ENCODE results near the gene ASH1L. TPM values are rescaled to one million over a fixed set of nuclear protein-coding genes. Genes with fewer than 3 reads are reported as not detected.

ASH1L gene
- 37.5 and 40.3 TPM in 2 replicates for total RNA-seq

GRCh38 chr1:155562581-155563376 lies at the start of gene ASH1L:
Gene ASH1L, minus strand, starts transcription at chr1:155562803. Its CDS starts 41,284 bp downstream, at chr1:155521519.

GRCh38 chr1:155609515-155610256 lies 47.1 kb upstream of the ASH1L start, which contains the start of gene MSTO1:
Gene MSTO1, plus strand, starts transcription at chr1:155610218. Its CDS starts 31 bp downstream, at chr1:155610249.

GRCh38 chr1:155320661-155321617 lies 241.7 kb downstream of the ASH1L start, which contains the start of gene RUSC1:
Gene RUSC1, plus strand, starts transcription at chr1:155320894. Its CDS starts 880 bp downstream, at chr1:155321774.

GRCh38 chr1:155308493-155309422 lies 253.8 kb downstream of the ASH1L start, which contains the start of gene FDPS:
Gene FDPS, plus strand, starts transcription at chr1:155308866. Its CDS starts 924 bp downstream, at chr1:155309790.

GRCh38 chr1:155301342-155301841 lies 261.2 kb downstream of the ASH1L start, which contains the start of gene PKLR:
Gene PKLR, minus strand, starts transcription at chr1:155301438. Its CDS starts 43 bp downstream, at chr1:155301395.

Small RNAs within 50 kb of the gene (small RNA-seq; reads per million reads assigned to genes)
- gene AL353807.4 (not detected), gene RNU6-106P (0.11 reads per million), gene RNU6-1297P (not detected)

Other genes with a start within 250 kb of the ASH1L start
- gene RUSC1, start 241.9 kb downstream of the ASH1L start, total RNA-seq, result 11.0 and 18.6 TPM in 2 replicates
- gene MSTO1, start 47.4 kb upstream of the ASH1L start, total RNA-seq, result 30.9 and 43.0 TPM in 2 replicates
- gene YY1AP1, start 126.0 kb upstream of the ASH1L start, total RNA-seq, result 50.6 and 83.8 TPM in 2 replicates
- 74.2 and 78.2 TPM in 2 replicates for gene DAP3, start 126.3 kb upstream of the ASH1L start, total RNA-seq

Measured in subcutaneous preadipocyte (primary cell).